ENCODE measurements around the gene INTS11.

The INTS11 gene

DNA sequence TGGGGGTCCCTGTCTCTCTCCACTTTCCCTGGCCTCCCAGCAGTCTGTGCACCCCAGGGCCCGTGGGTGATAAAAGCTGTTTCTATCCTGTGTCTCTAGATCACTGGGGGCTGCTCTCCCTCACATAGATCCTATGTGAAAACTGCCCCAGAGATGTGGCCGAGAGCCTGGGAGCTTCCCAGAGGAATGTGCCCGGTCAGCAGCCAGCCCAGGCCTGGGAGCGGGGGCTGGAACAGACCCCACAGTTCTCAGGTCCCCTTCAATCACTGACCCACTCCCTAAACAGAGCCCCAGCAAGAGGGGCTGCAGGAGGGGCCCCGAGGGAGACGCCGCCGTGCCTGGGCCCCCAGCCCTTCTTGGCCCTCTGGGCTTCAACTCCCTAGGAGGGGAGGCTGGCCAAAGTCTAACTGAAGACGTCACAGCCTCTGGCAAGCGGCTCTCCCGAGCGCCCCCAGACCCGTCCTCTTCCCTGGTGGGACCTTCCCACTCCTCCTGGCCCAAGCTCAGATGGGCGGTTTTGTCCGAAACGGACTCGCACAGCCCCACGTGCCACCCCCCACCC lies 33.5 kb upstream of the INTS11 start:
- no peak for DNase-seq

GRCh38 chr1:1356796-1357401 lies 32.4 kb upstream of the INTS11 start:
- DNase-seq: no peak

GRCh38 chr1:1356166-1356795 lies 31.8 kb upstream of the INTS11 start:
- no peak for DNase-seq

GRCh38 chr1:1355416-1355815 lies 31.0 kb upstream of the INTS11 start:
- DNase-seq: no peak

- no peak for DNase-seq
These were observed 30.1 kb upstream of the INTS11 start for GRCh38 chr1:1354271-1355247.

DNA sequence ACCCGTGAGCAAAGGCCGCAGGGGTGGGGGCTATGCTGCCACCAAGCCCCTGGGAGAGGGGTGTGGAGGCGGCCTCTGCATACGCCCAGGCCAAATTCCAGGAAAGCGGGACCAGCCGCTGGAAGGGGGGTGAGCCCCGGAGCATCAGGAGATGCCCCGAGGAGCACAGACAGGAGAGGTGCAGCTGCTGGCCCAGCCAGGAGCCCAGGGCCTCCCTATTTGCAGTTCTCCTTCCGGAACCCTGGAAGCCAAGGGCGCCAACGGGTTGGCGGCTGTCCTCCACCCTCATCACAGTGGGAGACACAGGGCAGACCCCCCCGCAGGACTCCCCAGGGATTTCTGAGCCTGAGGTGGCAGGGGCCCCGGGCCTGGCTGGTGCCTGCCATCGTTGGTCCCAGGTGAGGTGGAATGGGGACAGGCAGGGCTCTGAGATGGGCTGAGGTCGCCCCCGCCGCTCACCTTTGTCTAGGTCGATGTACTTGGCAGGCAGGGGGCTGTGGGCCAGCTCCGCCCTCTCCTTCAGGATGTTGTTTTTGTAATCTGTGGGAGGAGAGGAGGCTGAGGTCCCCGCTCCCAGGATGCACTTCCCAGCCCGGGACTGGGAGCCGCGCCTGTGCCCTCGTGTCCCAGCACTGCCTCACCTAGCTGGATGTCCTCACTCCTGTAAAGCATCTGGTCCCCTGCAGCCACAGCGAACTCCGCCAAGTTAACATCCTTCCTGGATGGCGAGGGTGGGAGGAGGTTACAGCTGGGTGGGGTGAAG lies 29.1 kb upstream of the INTS11 start:
- no peak for DNase-seq

DNA sequence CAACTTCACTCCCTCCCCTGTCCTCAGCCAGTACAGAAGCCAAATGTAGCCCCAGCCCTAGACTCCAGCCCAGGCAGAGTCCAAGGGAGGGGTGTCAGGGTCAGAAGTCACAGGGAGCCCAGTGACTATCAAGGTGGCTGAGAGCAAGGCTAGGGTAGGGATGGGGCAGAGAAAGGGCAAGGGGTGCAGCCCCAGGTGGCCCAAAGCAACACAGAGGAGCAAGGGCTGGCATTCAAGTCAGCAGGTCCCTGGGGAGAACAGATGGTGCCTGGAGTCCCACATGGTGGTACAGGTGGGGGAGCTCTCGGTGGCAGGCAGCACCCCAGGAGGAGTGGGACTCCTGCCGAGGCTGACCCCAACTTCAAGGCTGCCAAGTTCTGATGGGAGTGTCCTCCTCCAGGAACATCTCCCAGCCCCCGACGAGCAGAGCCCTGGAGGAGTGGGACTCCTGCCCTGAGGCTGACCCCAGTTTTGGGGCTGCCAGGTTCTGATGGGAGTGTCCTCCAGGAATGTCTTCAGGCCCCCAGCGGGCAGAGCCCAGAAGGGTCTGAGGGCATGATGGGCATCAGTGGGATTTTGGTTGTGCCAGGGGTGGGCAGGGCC lies 28.4 kb upstream of the INTS11 start:
- no peak for DNase-seq

GRCh38 chr1:1351511-1352427 lies 27.3 kb upstream of the INTS11 start:
- DNase-seq: no peak

DNA sequence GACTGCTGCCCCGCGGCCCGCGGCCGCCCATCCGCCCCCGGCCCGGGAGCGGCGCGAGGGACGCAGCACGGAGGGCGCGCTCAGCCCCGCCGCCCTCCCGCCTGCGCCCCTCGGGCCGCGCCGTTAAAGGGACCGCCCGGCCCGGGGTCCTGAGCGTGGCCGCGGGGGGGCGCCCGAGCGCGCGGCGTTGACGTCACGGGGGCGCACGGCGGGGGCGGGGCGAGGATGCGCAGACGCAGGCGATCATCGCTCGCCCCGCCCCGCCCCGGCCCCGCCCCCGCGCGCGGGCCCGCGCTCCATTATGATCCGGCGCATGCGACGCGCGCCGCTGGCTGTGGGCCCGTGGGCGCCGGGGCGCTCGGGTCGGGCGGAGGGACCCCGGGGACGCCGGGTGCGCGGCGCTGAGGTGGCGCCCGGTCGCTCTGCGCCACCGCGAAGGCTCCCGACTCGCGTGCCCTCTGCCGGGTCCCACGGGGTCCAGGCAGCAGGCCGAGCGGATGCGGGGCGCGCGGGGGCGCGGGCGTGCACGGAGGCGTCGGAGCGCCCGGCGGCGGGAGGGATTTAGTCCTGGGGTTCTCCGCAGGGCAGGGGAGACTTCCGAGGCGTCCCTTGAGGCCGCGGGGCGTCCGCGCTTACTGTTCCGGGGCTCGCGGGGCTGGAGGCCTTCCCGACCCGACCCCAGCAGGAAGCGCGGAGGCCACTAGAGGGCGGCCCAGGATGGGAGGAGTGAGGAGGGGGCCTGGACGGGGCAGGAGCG lies 25.0 kb upstream of the INTS11 start, which contains the start of gene DVL1:
Gene DVL1, minus strand, starts transcription at position 163 of the 757 bp plus-strand sequence. CDS start 353 bp downstream, outside the sequence.
- no peak for DNase-seq

DNA sequence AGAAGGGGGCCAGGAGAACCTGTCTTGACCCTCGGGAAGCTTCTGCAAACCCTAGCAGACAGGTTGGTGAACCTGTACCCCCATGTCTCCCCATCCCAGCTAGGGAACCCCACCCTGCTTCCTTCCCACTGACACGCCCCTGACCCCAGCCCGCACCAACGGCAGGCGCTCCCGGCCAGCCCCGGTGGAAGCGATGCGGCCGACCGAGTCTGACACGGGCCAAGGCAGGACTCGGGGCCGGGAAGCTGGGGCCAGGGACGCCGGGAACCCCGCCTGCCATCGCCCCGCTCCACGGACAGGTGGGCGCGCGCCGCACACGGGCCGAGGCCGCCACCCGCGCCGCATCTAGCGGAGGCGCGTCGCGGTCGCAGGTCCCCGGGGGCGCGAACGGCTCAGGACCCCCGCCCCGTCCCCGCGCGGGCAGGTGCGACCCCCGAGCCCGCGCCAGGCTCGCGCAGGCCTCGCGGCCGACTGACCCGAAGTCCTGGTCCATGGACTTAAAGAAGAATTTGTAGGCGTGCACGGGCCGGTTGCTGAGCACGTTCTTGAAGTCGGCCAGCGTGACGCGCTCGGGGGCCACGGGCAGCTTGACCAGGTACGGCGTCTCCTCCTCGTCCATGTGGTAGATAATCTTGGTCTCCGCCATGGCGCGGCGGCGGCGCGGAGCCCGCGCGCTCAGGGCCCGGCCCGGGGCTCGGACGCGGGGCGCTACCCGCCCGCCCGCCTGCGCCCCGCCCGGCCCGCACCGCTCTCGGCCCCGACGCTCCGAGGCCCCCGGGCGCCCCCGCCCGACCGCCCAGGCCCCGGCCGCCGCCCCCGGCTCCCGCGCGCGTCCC lies 24.2 kb upstream of the INTS11 start:
- no peak for DNase-seq

- no peak for DNase-seq
These were observed 23.4 kb upstream of the INTS11 start for GRCh38 chr1:1347663-1348419.

- no peak for DNase-seq
These were observed 22.7 kb upstream of the INTS11 start for GRCh38 chr1:1347026-1347595.

DNA sequence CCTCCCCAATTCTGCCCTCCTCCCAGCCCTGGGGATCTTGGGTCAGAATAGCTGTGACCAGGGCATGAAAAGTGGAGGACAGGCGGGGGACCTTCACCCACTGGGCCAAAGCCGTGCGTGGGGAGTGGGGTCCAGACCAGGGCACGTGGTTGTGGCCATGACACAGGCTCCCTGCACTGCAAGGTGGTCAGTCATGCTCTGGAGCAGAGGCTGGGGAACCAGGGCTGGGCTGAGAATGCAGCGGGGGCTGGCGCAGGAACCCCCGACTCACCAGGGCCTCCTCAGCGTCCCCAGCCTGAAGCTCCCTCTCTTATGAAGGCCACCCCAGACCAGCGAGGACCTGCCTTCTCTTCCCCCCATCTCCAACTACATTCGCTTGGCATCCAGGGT lies 22.0 kb upstream of the INTS11 start:
- no peak for DNase-seq

GRCh38 chr1:1345860-1346500 lies 21.5 kb upstream of the INTS11 start:
- DNase-seq: no peak

DNA sequence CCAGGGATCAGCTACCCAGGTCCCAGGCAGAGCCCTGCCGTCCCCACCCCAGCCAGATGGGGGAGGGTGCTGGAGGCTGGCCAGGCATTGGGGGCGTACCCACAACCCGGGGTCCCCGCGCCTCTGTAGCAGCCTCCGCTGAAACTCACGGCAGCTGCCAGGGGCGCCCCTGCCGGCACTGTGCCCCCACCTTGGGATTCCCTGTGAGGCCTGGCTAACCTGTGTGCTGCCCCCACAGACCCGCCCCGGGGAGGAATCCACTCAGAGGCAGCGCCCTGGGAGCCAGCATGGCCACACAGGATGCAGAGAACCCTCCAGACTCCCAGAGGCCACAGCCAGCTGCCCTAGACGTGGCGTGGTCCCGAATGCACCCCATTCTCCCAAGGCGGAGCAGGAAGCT lies 20.9 kb upstream of the INTS11 start:
- no peak for DNase-seq

DNA sequence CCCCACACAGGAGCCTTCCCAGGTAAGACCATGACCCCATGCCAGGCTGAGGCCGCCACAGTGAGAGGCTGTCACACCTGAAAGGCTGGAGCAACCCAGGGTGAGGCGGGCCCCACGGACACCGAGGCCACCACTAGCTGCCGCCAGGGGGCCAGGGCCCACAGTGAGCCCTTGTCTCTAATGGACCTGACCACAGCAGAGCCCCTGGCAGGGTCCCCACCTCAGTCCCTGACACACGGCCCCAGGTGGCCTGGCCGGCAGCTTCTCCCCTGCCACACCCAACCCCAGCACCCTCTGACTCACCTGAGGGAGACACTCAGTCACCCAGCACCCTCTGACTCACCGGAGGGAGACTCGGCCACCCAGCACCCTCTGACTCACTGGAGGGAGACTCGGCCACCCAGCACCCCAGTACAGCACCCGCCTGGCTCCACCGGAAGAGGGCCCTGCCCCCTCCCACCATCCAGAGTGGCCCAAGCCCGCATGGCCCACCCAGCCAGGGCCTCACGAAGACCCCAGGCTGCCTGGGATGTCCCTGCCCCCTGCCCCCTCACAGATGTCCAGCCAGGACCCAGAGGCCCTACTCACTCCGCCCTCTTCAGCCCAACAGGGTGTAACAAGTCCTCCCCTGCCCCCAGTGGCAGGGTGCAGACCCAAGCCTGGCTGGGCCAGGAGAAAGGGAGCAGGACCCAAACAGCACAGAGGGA lies 20.3 kb upstream of the INTS11 start:
- DNase-seq: no peak

Data from NCI-H1092 treated with DMSO at 0.1 percent for 48 hours (cell line).